Neuron (in vitro differentiated cells): Measurements from ENCODE around the gene AP1S1.

Experiments used
- H2AFZ ChIP-seq: one replicate; pipeline ENCODE4 v1.6.1; 2013; ENCODE audit warnings: low read depth, mild to moderate bottlenecking, inconsistent platforms, low read length, moderate library complexity
- H3K27me3 ChIP-seq: one replicate; pipeline ENCODE4 v1.6.1; 2013; ENCODE audit warnings: low read length; ENCODE audit not compliant: insufficient read depth
- H3K36me3 ChIP-seq: one replicate; pipeline ENCODE4 v1.6.1; 2013; ENCODE audit warnings: low read length; ENCODE audit not compliant: insufficient read depth
- H3K4me1 ChIP-seq: one replicate; pipeline ENCODE4 v1.6.1; 2013; ENCODE audit warnings: low read length; ENCODE audit not compliant: insufficient read depth
- H3K4me3 ChIP-seq: 2 replicates; pipeline ENCODE4 v1.5.1; 2013; ENCODE audit warnings: mild to moderate bottlenecking, low read length, moderate library complexity
- H3K9me3 ChIP-seq: one replicate; pipeline ENCODE4 v1.6.1; 2013; ENCODE audit warnings: low read length

AP1S1 gene

GRCh38 chr7:101208794-101209193 is 54.5 kb downstream of the AP1S1 start:
- Histone ChIP-seq H2AFZ (no peak overlapping the region), H3K4me3 (no peak overlapping the region), H3K36me3 (peaks cover 34% of the 10 kb centered on the region), H3K9me3 (no peaks in the 10 kb centered on the region), H3K27me3 (no peaks in the 10 kb centered on the region), H3K4me1 (no peaks in the 10 kb centered on the region)

DNA sequence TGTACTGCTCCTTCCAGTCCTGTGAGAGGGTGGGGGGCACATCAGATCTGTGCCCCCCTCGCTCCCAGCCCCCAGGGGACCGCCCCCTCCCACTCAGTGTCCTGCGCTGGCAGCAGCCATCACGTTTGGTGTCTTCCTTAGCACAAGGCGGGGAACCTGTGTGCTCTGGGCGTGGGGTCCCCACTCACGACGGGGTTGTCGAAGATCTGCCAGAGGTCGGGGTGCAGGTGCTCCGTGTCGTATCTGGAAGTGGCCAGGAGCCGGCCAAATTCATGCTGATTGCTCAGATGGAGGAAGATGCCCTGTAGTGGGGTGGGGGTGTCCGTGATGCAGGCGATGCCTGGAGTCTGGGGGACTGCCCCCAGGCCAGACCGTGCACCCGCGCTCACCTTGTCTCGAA is 55.9 kb downstream of the AP1S1 start:
- H3K27me3 ChIP-seq, result no peaks in the 10 kb centered on the region
- peaks cover 34% of the 10 kb centered on the region for H3K36me3 ChIP-seq
- H3K4me1 ChIP-seq, result no peaks in the 10 kb centered on the region
- no peaks in the 10 kb centered on the region for H3K9me3 ChIP-seq
- H2AFZ ChIP-seq, result no peak overlapping the region
- no peak overlapping the region for H3K4me3 ChIP-seq
